IMR-90 (cell line): Measurements from ENCODE around the gene CFAP43. TPM values are rescaled to one million over a fixed set of nuclear protein-coding genes. Genes with fewer than 3 reads are reported as not detected.

Experiments
- ATAC-seq: fragments of 200-7000 bp; cut with Tn5 transposase; 2 replicates; pipeline ENCODE4 v1.9.1; 2020; ENCODE audit warnings: low read depth, mild to moderate bottlenecking, moderate library complexity
- BruUV-seq: library from RNA; stranded (reverse); fragments of 400-500 nt; replicated peaks from 2 replicates; lab custom pipeline; 2021; lab: Mats Ljungman, UMichigan
- CTCF ChIA-PET: fragments of 300-600 bp; formaldehyde crosslinking; extraction: SDS; loops from one replicate; lab custom pipeline; 2021; ENCODE audit warnings: antibody characterized with exemption; lab: Yijun Ruan, JAX
- POLR2A ChIA-PET: fragments of 300-600 bp; sonication (Branson Sonifier 250); formaldehyde crosslinking; loops from one replicate; lab custom pipeline; 2022; ENCODE audit warnings: antibody characterized with exemption; ENCODE audit not compliant: unreplicated experiment; lab: Charles Lee
- DNase-seq: peaks from one replicate; pipeline ENCODE4 v3.0.0; 2013
- H2AFZ ChIP-seq: replicated peaks from 2 replicates; pipeline ENCODE3; 2013; ENCODE audit warnings: low read length, mild to moderate bottlenecking; ENCODE audit not compliant: poor library complexity
- H2AK5ac ChIP-seq: 2 replicates; pipeline ENCODE4 v1.6.1; 2013; ENCODE audit warnings: low read depth, low read length, inconsistent platforms
- H2AK9ac ChIP-seq: replicated peaks from 2 replicates; pipeline ENCODE3; 2013; ENCODE audit warnings: mild to moderate bottlenecking, low read depth, low read length, moderate library complexity; ENCODE audit not compliant: poor library complexity
- H2BK120ac ChIP-seq: 2 replicates; pipeline ENCODE4 v1.6.1; 2013; ENCODE audit warnings: low read depth, low read length, inconsistent platforms
- H2BK15ac ChIP-seq: 3 replicates; pipeline ENCODE4 v1.6.1; 2013; ENCODE audit warnings: low read depth, low read length, inconsistent platforms
- H2BK20ac ChIP-seq: 2 replicates; pipeline ENCODE4 v1.6.1; 2013; ENCODE audit warnings: low read depth, mild to moderate bottlenecking, inconsistent platforms, low read length, moderate library complexity
- H2BK5ac ChIP-seq: 2 replicates; pipeline ENCODE4 v1.6.1; 2013; ENCODE audit warnings: mild to moderate bottlenecking, low read depth, low read length, inconsistent platforms; ENCODE audit not compliant: poor library complexity, severe bottlenecking
- H3K14ac ChIP-seq: replicated peaks from 2 replicates; pipeline ENCODE4 v1.6.1; 2013; ENCODE audit warnings: low read depth, low read length, inconsistent platforms
- H3K18ac ChIP-seq: 2 replicates; pipeline ENCODE4 v1.6.1; 2013; ENCODE audit warnings: low read depth, low read length, control low read depth
- H3K23ac ChIP-seq: 2 replicates; pipeline ENCODE4 v1.6.1; 2013; ENCODE audit warnings: low read depth, low read length, inconsistent platforms
- H3K27ac ChIP-seq: 2 replicates; pipeline ENCODE4 v1.5.1; 2013; ENCODE audit warnings: mild to moderate bottlenecking, control low read depth, low read length; ENCODE audit not compliant: insufficient read depth
- H3K27me3 ChIP-seq: 2 replicates; pipeline ENCODE4 v1.6.1; 2013; ENCODE audit warnings: low read length; ENCODE audit not compliant: control insufficient read depth, insufficient read depth
- H3K36me3 ChIP-seq: 2 replicates; pipeline ENCODE4 v1.6.1; 2013; ENCODE audit warnings: low read length, mixed read lengths; ENCODE audit not compliant: control insufficient read depth, insufficient read depth
- H3K4ac ChIP-seq: 2 replicates; pipeline ENCODE4 v1.6.1; 2013; ENCODE audit warnings: low read depth, low read length, inconsistent platforms
- H3K4me1 ChIP-seq: 2 replicates; pipeline ENCODE4 v1.6.1; 2013; ENCODE audit warnings: low read length, mixed read lengths; ENCODE audit not compliant: control insufficient read depth, insufficient read depth
- H3K4me2 ChIP-seq: 2 replicates; pipeline ENCODE4 v1.6.1; 2013; ENCODE audit warnings: low read depth, mild to moderate bottlenecking, control low read depth, low read length, moderate library complexity
- H3K4me3 ChIP-seq: 2 replicates; pipeline ENCODE4 v1.5.1; 2013; ENCODE audit warnings: low read depth, mild to moderate bottlenecking, control low read depth, low read length, moderate library complexity; ENCODE audit not compliant: insufficient read depth
- H3K56ac ChIP-seq: 2 replicates; pipeline ENCODE4 v1.6.1; 2013; ENCODE audit warnings: low read length, inconsistent platforms; ENCODE audit not compliant: insufficient read depth; ENCODE audit errors: extremely low read depth
- H3K79me1 ChIP-seq, 2 experiments: 2 replicates each; pipeline ENCODE4 v1.6.1; 2013; ENCODE audit warnings: low read length in 2 of 2, inconsistent platforms in 1 of 2, low read depth in 1 of 2
- H3K9ac ChIP-seq: 2 replicates; pipeline ENCODE4 v1.6.1; 2013; ENCODE audit warnings: low read depth, low read length, control low read depth
- H3K9me1 ChIP-seq: 2 replicates; pipeline ENCODE4 v1.6.1; 2013; ENCODE audit warnings: low read length, inconsistent platforms; ENCODE audit not compliant: insufficient read depth
- H3K9me3 ChIP-seq: 2 replicates; pipeline ENCODE4 v1.6.1; 2013; ENCODE audit warnings: low read length; ENCODE audit not compliant: control insufficient read depth, insufficient read depth
- H4K20me1 ChIP-seq: 2 replicates; pipeline ENCODE4 v1.6.1; 2013; ENCODE audit warnings: low read length, inconsistent platforms; ENCODE audit not compliant: insufficient read depth
- H4K5ac ChIP-seq: 2 replicates; pipeline ENCODE4 v1.6.1; 2013; ENCODE audit warnings: mild to moderate bottlenecking, low read depth, low read length, control low read depth
- H4K8ac ChIP-seq, 2 experiments: 2 replicates each; pipeline ENCODE4 v1.6.1; 2013; ENCODE audit warnings: low read depth in 2 of 2, low read length in 2 of 2, control low read depth in 1 of 2, inconsistent platforms in 1 of 2
- H4K91ac ChIP-seq: 2 replicates; pipeline ENCODE4 v1.6.1; 2013; ENCODE audit warnings: low read depth, low read length, inconsistent platforms; ENCODE audit not compliant: insufficient read depth
- BHLHE40 ChIP-seq: fragments of 150-350 bp; IDR thresholded peaks from 2 replicates; pipeline ENCODE4 v1.6.1; 2016; ENCODE audit warnings: mild to moderate bottlenecking, low read depth, low read length
- CHD1 ChIP-seq: IDR thresholded peaks from 2 replicates; pipeline ENCODE4 v1.6.1; 2012; ENCODE audit warnings: low read depth, low read length, improper control_type of control experiment
- FOS ChIP-seq: fragments of 150-350 bp; IDR thresholded peaks from 2 replicates; pipeline ENCODE4 v1.6.1; 2016; ENCODE audit warnings: low read depth, low read length
- MAZ ChIP-seq: IDR thresholded peaks from 2 replicates; pipeline ENCODE4 v1.6.1; 2012; ENCODE audit warnings: low read depth, mild to moderate bottlenecking, low read length, improper control_type of control experiment, moderate library complexity, borderline replicate concordance
- NFE2L2 ChIP-seq: fragments of 150-350 bp; IDR thresholded peaks from 2 replicates; pipeline ENCODE4 v1.6.1; 2016; ENCODE audit warnings: low read depth, mild to moderate bottlenecking, low read length
- POLR2A ChIP-seq: IDR thresholded peaks from 2 replicates; pipeline ENCODE4 v1.6.1; 2012; ENCODE audit warnings: mild to moderate bottlenecking, low read depth, low read length
- RAD21 ChIP-seq: IDR thresholded peaks from 2 replicates; pipeline ENCODE4 v1.6.1; 2012; ENCODE audit warnings: low read length, improper control_type of control experiment
- RCOR1 ChIP-seq: IDR thresholded peaks from 2 replicates; pipeline ENCODE4 v1.6.1; 2012; ENCODE audit warnings: mild to moderate bottlenecking, low read length, improper control_type of control experiment; ENCODE audit not compliant: insufficient replicate concordance
- RFX5 ChIP-seq: IDR thresholded peaks from 2 replicates; pipeline ENCODE4 v1.8.0; 2012; ENCODE audit warnings: low read depth, mild to moderate bottlenecking, low read length, moderate library complexity
- WGBS, 2 experiments: methylation state at CpG; one replicate each; pipeline versions ENCODE4 v1.1.5 to v1.1.7; 2013; ENCODE audit warnings: missing lambda C conversion rate in 2 of 2; ENCODE audit not compliant: insufficient read length in 1 of 2; ENCODE audit errors: extremely low coverage in 2 of 2; 5-methylcytosine and 5-hydroxymethylcytosine counted together
- dilution Hi-C: fragments of 300-500 bp; cut with HindIII; formaldehyde crosslinking; loops from one replicate; pipeline ENCODE4 v1.14.3; 2018; ENCODE audit warnings: low sequenced_read_pairs; ENCODE audit not compliant: unreplicated experiment
- in situ Hi-C: fragments of 300-500 bp; cut with MboI; formaldehyde crosslinking; loops from 3 replicates; pipeline ENCODE4 v1.14.3; 2019; ENCODE audit warnings: low sequenced_read_pairs, inconsistent platforms, mixed read lengths
- intact Hi-C: fragments of 100-400 bp; cut with micrococcal nuclease; formaldehyde crosslinking; loops from 2 replicates; pipeline ENCODE4 v1.10.0; 2022
- polyA plus RNA-seq, 3 experiments: library from polyadenylated mRNA; depleted of rRNA; stranded (reverse); fragments of >200 nt; gene quantifications; 2 replicates each; pipeline ENCODE4 v1.2.3, GENCODE V29; 2012; ENCODE audit warnings: low replicate concordance in 1 of 3
- total RNA-seq: library from RNA; depleted of rRNA; stranded (reverse); fragments of >200 nt; gene quantifications from 2 replicates; pipeline ENCODE4 v1.2.3, GENCODE V29; 2012
- TF ChIP-seq, protein P1 (sequence below): fragments of 150-350 bp; IDR thresholded peaks from 2 replicates; pipeline ENCODE4 v1.6.1; 2017; ENCODE audit warnings: mild to moderate bottlenecking, antibody characterized with exemption, low read length, low read depth
- TF ChIP-seq, protein P2 (sequence below): fragments of 150-350 bp; IDR thresholded peaks from 2 replicates; pipeline ENCODE4 v1.6.1; 2016; ENCODE audit warnings: low read depth, mild to moderate bottlenecking, low read length, moderate library complexity, borderline replicate concordance

Gene CFAP43
- total and polyA plus RNA-seq, 2 of the 4 experiments (the other 2 are of a cell fraction): under 0.01 to 0.05 TPM

DNA sequence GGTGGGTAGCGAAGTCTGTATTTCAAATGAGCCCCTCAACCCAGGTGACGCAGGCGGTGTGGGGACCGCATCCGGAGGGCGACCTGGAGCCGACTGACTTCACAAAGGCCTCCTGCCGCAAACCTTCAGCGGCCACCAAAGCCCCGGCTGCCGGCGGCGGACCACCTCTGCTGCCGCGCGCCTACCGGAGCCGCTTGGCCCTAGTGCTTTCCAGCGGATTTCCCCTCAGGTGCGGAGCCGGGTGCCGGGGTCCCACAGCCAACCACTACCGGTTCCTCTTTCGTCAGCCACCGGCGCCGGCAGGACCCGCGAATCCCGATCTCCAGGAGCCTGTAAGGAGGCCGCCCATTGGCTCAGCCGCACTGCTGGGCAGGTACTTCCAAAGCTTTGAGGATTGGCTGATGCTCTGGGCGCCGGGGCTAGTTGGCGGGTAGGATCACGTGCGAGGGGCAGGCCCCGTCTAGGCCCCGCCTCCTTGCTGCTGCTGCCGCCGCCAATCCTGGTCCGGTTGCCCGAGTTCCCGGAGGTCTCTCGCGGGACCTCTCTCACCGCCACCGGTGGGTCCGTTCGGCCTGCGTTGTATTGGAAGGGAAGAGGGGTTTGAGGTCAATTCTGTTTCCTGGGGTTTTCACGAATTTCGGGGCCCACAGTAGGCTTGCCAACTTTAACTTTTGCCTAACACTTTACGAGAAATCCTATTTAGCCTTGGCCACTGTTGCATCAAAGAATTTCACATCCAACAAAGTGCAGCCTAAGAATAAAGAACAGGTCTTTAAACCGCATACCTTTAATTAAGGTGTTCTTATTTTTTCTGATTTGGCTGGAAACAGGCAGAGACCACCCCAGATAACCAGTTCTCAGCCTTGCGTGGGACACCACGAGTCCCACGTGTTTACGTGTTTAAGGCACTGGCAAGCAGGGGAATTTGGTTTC lies 36.8 kb upstream of the CFAP43 start, which contains the start of gene GSTO2:
Gene GSTO2, plus strand, starts transcription at position 472 of the 933 bp plus-strand sequence. CDS start 5,732 bp downstream, outside the sequence.
- in situ Hi-C loops: no loop called here
- Histone ChIP-seq H3K4me1 (peaks cover 4% of the 10 kb centered on the region), H3K9me3 (no peaks in the 10 kb centered on the region), H4K91ac (peak within 1 kb of the TSS; percentile 2; the same call in 1 of the 2 replicates), H2AK9ac (peak within 1 kb of the TSS; percentile 48), H4K8ac (peak within 1 kb of the TSS; percentile 80 to 88), H3K27ac (peak within 1 kb of the TSS; percentile 26), H3K4me2 (peak within 1 kb of the TSS; percentile 76), H3K36me3 (peaks cover 27% of the 10 kb centered on the region), H3K79me1 (peaks cover 0 to 28% of the 10 kb centered on the region in 2 experiments; a peak in 2 of 4 replicates), H2BK20ac (no peak within 1 kb of the TSS), H3K23ac (0 out of 2 replicates have a peak within 1 kb of the TSS, but pooled peaks have one; percentile 7), H3K27me3 (no peaks in the 10 kb centered on the region), H2AFZ (peak within 1 kb of the TSS; percentile 79), H3K4ac (peak within 1 kb of the TSS; percentile 44), H2AK5ac (peak within 1 kb of the TSS; percentile 61; the same call in 1 of the 2 replicates), H2BK5ac (no peak within 1 kb of the TSS), H3K9ac (peak within 1 kb of the TSS; percentile 43), H3K4me3 (peak within 1 kb of the TSS; percentile 55), H3K9me1 (no peaks in the 10 kb centered on the region), H3K14ac (no peak within 1 kb of the TSS; the same call in 1 of the 2 replicates), H2BK120ac (no peak within 1 kb of the TSS), H3K18ac (no peak within 1 kb of the TSS), H4K5ac (peak within 1 kb of the TSS; percentile 85), H3K56ac (peak within 1 kb of the TSS; percentile 9), H4K20me1 (peaks cover 12% of the 10 kb centered on the region; the same call in 1 of the 2 replicates), H2BK15ac (no peak within 1 kb of the TSS)
- WGBS, 2 experiments: 12% methylated on average over 34 of the region's 59 CpGs; no CpG with 5 or more reads in 1 of the 2 experiments
- intact Hi-C loops: no loop called here
- no peak for TF ChIP-seq POLR2A
- TF ChIP-seq NFE2L2: no peak
- TF ChIP-seq RAD21: no peak
- no peak for TF ChIP-seq FOS
- TF ChIP-seq, protein P1, sequence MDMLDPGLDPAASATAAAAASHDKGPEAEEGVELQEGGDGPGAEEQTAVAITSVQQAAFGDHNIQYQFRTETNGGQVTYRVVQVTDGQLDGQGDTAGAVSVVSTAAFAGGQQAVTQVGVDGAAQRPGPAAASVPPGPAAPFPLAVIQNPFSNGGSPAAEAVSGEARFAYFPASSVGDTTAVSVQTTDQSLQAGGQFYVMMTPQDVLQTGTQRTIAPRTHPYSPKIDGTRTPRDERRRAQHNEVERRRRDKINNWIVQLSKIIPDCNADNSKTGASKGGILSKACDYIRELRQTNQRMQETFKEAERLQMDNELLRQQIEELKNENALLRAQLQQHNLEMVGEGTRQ: peak; percentile 77
- no peak for TF ChIP-seq RFX5
- peak; percentile 76 for TF ChIP-seq BHLHE40
- TF ChIP-seq, protein P2, sequence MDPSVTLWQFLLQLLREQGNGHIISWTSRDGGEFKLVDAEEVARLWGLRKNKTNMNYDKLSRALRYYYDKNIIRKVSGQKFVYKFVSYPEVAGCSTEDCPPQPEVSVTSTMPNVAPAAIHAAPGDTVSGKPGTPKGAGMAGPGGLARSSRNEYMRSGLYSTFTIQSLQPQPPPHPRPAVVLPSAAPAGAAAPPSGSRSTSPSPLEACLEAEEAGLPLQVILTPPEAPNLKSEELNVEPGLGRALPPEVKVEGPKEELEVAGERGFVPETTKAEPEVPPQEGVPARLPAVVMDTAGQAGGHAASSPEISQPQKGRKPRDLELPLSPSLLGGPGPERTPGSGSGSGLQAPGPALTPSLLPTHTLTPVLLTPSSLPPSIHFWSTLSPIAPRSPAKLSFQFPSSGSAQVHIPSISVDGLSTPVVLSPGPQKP: no peak
- no peak for TF ChIP-seq CHD1
- no peak for TF ChIP-seq MAZ
- TF ChIP-seq RCOR1: no peak
- dilution Hi-C loops: no loop called here
- ATAC-seq (peak; percentile 92), DNase-seq (peak; percentile 93)
- ChIA-PET POLR2A (no interaction called here), CTCF (no interaction called here)
- BruUV-seq: no TSS peak
